HepG2 (cell line): ENCODE measurements around the gene FN1. TPM values are rescaled to one million over a fixed set of nuclear protein-coding genes. Genes with fewer than 3 reads are reported as not detected.

Experiments
- AGO1 ChIP-seq: fragments of 200-400 bp; formaldehyde crosslinking; IDR thresholded peaks from 2 replicates; pipeline ENCODE4 v1.6.1; 2017; ENCODE audit warnings: mild to moderate bottlenecking, low read depth, low read length, moderate library complexity; ENCODE audit not compliant: poor library complexity, severe bottlenecking
- FOXO1 ChIP-seq: sonication (generic); formaldehyde crosslinking; IDR thresholded peaks from 2 replicates; pipeline ENCODE4 v1.4.0; 2020; ENCODE audit warnings: missing genetic modification reagents
- KIAA2018 ChIP-seq: sonication (generic); formaldehyde crosslinking; IDR thresholded peaks from 2 replicates; pipeline ENCODE4 v1.5.0; 2020; ENCODE audit warnings: mild to moderate bottlenecking, missing genetic modification reagents, borderline replicate concordance
- NR0B2 ChIP-seq: sonication (generic); formaldehyde crosslinking; IDR thresholded peaks from 2 replicates; pipeline ENCODE4 v1.4.0; 2020; ENCODE audit warnings: mild to moderate bottlenecking, missing genetic modification reagents
- RBM22 ChIP-seq: fragments of 200-400 bp; formaldehyde crosslinking; optimal IDR thresholded peaks from 2 replicates; pipeline ENCODE3; 2017; ENCODE audit warnings: mild to moderate bottlenecking, low read length, moderate library complexity
- REST ChIP-seq, 2 experiments: IDR thresholded peaks; 2 replicates each; pipeline ENCODE4 v1.6.1; 2011 to 2012; ENCODE audit warnings: low read length in 2 of 2, borderline replicate concordance in 1 of 2, low read depth in 1 of 2, mild to moderate bottlenecking in 1 of 2, moderate library complexity in 1 of 2
- RXRA ChIP-seq: sonication (generic); formaldehyde crosslinking; IDR thresholded peaks from 2 replicates; pipeline ENCODE4 v1.5.1; 2020; ENCODE audit warnings: missing genetic modification reagents
- RXRB ChIP-seq: IDR thresholded peaks from 2 replicates; pipeline ENCODE4 v1.6.1; 2016; ENCODE audit warnings: borderline replicate concordance, missing genetic modification reagents, missing compliant biosample characterization
- SRSF4 ChIP-seq: fragments of 200-400 bp; formaldehyde crosslinking; IDR thresholded peaks from one replicate; pipeline ENCODE4 v1.6.1; 2018; ENCODE audit warnings: mild to moderate bottlenecking, low read depth, low read length, moderate library complexity; ENCODE audit not compliant: poor library complexity, severe bottlenecking
- ZNF10 ChIP-seq: sonication (generic); formaldehyde crosslinking; IDR thresholded peaks from 2 replicates; pipeline ENCODE4 v1.4.0; 2020; ENCODE audit warnings: mild to moderate bottlenecking, low read depth, missing genetic modification reagents, borderline replicate concordance
- ZNF367 ChIP-seq: sonication (generic); formaldehyde crosslinking; IDR thresholded peaks from 2 replicates; pipeline ENCODE4 v1.4.0; 2020; ENCODE audit warnings: missing genetic modification reagents, borderline replicate concordance
- ZNF670 ChIP-seq: sonication (generic); formaldehyde crosslinking; IDR thresholded peaks from 2 replicates; pipeline ENCODE4 v1.8.0; 2022; ENCODE audit warnings: mild to moderate bottlenecking, missing genetic modification reagents, borderline replicate concordance
- ZNF775 ChIP-seq: sonication (generic); formaldehyde crosslinking; IDR thresholded peaks from 2 replicates; pipeline ENCODE4 v1.4.0; 2020; ENCODE audit warnings: missing genetic modification reagents, mild to moderate bottlenecking, moderate library complexity, borderline replicate concordance
- polyA plus RNA-seq, 8 experiments: library from polyadenylated mRNA; depleted of rRNA in 3 of 8; stranded (reverse) in 7 of 8; unstranded in 1 of 8; fragments of >200 nt; fragmentation: Illumina TruSeq in 4 of 8; extraction: Trizol in 4 of 8; gene quantifications; 2 replicates each; pipeline versions ENCODE4 v1.2.1 to v1.2.3, GENCODE V29; 2011 to 2016; ENCODE audit warnings: low read depth in 4 of 8, missing spikeins in 1 of 8, mixed read lengths in 1 of 8; ENCODE audit not compliant: insufficient read depth in 1 of 8
- total RNA-seq, 5 experiments: library from RNA; depleted of rRNA; stranded (reverse); fragments of >200 nt; fragmentation: Illumina TruSeq; extraction: Trizol; gene quantifications; 2 replicates each; pipeline ENCODE4 v1.2.3, GENCODE V29; 2016; ENCODE audit warnings: low read depth in 1 of 5

FN1 gene
- total and polyA plus RNA-seq, 2 of the 13 experiments (the other 11 are each of a cell fraction or from before 2014, with no cell fraction given): 1,847 to 6,471 TPM

GRCh38 chr2:215374642-215375466 lies 61.0 kb downstream of the FN1 start (continued):
- TF ChIP-seq REST (IDR thresholded peaks at IDR 0.05; ENCODE audit: borderline replicate concordance in 1 of 2, low read depth in 1 of 2, low read length in 2 of 2) (no peak), ZNF670 (CRISPR knock-in tag) (0 out of 2 replicates have a peak, but pooled peaks have one; percentile 32), ZNF775 (CRISPR knock-in tag) (no peak), RXRB (CRISPR knock-in tag) (no peak), AGO1 (no peak), ZNF367 (CRISPR knock-in tag) (no peak), FOXO1 (CRISPR knock-in tag) (no peak), RXRA (CRISPR knock-in tag) (no peak), KIAA2018 (no peak), NR0B2 (CRISPR knock-in tag) (no peak), RBM22 (peak; percentile 93), SRSF4 (no peak), ZNF10 (no peak)
